GM19351 (cell line): Measurements from ENCODE around the gene WWTR1.
A peak's percentile ranks its signal among the peaks of the same experiment; 100 is the strongest.

Source experiments
- ATAC-seq: cut with Tn5 transposase; IDR thresholded peaks from one replicate; pipeline ENCODE4 v1.9.1; 2021; ENCODE audit warnings: mild to moderate bottlenecking, moderate library complexity; ENCODE audit not compliant: unreplicated experiment

The WWTR1 gene

DNA sequence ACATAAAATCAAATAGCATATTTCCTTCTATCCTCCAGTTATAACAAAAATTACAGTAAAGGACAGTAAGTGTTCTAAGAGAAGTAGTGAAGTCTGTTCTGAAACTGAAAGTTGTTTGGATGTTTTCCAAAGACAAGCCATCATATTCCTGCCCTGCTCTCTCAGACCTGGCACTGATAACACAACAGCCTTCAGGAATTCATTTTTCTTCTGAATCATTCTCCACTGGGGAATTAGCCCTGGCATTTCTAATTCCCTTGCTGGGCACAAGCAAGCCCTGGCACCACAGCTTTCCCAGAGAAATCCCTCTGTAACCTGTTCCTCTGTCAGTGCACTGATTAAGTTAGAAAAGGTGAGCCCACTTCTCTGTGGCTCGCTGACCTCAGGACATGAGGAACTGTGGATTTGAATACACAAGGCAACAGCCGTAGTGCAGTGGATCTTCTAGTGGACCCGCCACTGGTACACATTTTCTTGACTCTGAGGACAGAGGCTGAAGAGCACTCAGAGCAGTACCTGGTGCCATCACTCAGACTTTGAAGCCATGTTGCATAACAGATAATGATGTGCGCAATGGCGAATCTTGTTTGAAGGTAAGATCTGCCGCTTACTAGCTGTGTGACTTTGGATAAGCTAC lies 61.6 kb downstream of the WWTR1 start:
- no peak for ATAC-seq

- no peak for ATAC-seq
Measured at GRCh38 chr3:149593418-149594160, 64.2 kb downstream of the WWTR1 start.

DNA sequence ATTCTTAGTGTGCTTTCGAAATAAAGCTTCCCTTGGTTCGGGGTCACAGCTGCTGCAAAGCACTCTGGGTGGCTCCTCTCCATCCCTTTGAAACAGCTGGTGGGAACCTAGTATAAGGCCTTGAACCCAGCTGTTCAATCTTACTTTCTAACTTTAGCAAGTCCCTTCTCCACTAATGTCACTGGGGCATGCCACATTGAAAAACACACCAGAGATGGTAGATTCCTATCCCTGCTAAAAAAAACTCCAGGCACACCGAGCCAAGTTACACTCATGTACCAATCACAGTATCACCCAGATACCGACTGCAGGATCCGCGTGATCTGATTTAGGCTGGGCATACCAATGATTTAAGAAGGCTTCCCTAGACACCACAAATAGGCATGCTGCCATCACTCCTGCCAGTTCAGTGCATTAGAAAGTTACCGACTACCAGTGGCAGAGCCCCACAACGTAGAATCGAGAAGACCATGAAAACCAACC lies 65.0 kb downstream of the WWTR1 start:
- no peak for ATAC-seq

DNA sequence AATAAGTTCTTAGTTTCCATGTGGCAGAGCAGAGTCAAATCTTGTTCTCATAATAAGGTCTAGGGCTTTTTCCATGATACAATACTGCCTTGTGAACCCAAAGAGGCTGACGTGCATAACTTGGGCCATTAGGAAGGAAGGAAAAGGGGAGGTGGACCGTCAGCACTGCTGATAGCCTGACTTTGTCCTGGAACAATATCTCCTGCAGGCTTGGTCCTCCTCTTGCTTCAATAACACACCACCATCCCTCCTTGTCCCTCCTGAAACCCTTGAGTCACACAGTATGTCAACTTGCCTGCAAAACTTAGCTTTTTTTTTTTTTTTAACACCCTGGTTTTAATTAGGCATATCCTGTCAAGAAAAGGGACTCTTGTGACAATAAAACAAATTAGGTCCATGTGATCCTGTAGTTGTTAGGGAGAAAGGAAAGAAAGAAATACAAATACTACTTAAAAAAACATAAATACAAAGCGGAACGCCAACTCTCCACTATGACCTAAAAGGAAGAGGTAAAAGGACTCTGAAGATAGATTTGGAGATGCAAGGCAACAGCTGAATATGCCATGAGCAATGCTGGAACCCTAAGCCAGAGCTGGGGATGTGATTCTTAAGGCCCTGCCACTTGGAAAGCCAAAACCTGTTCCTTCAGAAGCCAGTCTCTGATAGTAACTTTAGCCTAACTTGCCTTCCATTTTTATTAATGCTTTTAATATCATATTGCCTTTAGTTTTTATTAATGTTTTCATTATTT lies 67.0 kb downstream of the WWTR1 start:
- ATAC-seq: no peak

DNA sequence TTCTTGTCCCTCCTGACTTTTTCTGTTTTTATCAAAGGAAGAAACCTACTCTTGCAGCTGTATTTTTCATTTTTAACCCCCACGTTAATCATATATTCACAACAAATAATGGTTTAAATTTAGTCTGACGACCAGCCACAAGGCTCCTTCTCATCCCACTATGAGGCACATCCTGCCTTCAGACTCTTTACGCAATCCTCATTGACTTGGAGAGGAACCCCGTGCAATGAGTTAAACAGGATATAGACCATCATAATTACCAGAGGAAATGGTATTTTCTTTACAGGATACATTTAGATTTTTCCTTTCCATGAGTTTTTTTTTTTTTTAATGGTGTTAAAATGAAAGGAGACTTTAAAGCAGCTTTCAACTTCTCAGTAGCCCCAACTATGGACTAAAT lies 68.5 kb downstream of the WWTR1 start:
- no peak for ATAC-seq

DNA sequence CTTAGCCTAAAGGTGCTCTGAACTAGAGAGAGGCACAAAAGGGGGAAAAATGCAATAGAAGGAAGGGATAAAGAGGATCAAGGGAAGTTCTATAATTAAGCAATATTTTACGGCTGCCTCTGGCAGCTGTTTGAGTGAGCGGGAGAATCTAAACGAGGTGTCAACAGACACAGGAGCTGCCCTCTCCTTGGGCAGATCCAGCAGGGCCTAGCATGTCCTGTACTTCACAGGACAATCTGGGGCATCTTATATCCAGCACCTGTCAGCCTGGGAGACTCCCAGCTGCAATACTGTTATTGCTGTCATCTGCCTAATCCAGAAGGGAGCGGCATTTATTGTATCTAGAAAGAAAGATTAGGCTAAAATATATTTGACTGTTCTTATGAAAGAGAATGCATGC lies 68.9 kb downstream of the WWTR1 start:
- no peak for ATAC-seq

DNA sequence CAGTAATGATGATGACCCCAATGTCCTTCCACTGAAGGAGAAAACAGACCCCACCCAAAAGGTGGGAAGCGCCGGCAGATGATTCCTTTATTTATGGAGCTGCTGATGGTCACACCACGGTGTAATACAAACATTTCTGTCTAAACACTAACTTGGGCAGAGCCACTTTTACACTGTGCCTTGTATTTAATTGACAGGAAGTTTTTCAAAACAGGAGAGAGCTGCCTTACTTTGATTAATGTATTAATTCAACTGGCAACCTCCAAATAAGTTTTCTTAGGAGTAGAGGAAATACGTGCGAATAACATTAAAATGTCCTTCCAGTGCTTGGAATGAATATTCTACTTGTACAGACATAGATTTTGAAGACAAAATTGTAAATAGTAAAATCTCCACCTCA lies 70.4 kb downstream of the WWTR1 start:
- ATAC-seq: no peak

- no peak for ATAC-seq
Measured at GRCh38 chr3:149586871-149587270, 71.0 kb downstream of the WWTR1 start.

GRCh38 chr3:149585401-149585726 lies 72.5 kb downstream of the WWTR1 start:
- peak; percentile 91 for ATAC-seq

DNA sequence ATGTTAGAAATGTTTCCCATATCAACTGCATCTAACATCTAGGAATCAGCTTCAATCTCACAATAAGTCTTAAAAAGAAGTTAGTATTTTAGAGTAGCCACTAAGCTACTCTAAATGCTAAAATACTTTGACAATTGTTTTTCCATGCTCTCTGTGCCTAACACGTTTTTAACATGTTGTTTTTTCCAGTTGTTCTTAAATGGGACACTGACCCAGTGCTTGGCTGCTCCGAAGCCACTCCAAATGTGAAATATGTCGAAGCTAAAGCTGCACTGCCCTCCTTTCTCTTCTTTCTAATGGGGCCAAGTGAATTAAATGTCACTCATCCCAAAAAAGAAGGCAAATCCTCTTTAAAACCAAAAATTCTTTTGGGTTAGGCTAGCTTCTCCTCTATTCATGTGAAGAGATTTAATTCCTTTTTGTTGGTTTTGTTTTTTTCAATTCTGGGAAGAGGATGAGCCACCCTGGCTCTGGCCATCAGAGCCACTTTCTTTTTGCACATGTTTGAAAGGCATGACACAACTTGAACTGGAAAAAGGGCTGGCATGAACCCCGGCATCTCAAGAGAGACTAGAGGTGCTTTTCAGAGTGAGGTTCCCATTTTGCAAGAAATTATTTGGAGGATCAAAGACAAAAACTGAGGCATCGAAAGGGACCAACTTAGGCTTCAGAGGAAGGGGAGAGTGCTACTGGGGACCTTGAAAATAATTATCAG lies 73.7 kb downstream of the WWTR1 start:
- no peak for ATAC-seq

DNA sequence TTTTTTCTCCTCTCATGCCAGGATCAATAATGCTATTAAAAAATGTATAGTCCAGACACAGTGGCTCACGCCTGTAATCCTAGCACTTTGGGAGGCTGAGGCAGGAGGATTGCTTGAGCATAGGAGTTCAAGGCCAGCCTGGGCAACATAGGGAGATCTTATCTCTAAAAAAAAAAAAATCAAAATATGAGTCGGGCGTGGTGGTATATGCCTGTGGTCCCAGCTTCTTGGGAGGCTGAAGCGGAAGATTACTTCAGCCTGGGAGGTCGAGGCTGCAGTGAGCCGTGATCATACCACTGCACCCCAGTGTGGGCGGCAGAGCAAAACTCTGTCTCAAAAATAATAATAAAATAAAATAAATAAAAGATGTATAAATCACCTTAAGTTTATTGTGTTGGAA lies 75.4 kb downstream of the WWTR1 start:
- no peak for ATAC-seq

DNA sequence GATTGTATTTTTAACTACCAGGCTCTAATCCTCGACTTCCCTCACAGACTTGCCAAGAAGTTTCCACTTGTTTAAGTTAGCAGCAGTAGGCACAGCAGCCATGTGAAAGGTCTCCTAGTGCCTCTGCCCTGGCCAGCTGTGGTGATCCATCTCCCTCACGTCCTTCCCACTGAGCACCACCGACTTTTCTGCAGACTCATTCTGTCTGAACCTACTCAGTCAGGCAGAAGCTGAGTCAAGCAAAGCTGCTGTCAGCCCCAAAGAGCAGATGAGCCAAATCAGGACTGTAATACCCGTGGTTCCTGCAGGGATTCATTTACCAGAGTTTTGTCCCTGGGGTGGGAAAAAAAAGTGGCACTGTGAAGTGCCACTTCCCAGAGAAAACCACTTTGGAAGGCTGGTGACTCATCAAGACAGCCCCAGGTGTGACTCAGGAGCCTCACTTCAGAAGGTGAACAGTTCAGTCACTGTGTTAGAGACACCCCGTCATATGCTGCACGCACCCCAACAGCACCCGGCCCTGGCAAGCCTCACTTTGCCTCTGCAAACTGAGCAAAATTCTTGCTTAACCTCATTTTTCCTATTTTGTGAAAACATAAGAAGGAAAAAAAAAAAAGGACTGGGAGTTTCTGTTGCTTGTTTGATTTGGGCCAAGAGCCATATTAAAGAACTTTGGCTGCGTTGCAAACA lies 76.0 kb downstream of the WWTR1 start:
- no peak for ATAC-seq

GRCh38 chr3:149581248-149581647 lies 76.6 kb downstream of the WWTR1 start:
- ATAC-seq: no peak

- ATAC-seq: peak; percentile 54
Measured at GRCh38 chr3:149579838-149580542, 77.8 kb downstream of the WWTR1 start.

- no peak for ATAC-seq
Measured at GRCh38 chr3:149579161-149579560, 78.7 kb downstream of the WWTR1 start.

DNA sequence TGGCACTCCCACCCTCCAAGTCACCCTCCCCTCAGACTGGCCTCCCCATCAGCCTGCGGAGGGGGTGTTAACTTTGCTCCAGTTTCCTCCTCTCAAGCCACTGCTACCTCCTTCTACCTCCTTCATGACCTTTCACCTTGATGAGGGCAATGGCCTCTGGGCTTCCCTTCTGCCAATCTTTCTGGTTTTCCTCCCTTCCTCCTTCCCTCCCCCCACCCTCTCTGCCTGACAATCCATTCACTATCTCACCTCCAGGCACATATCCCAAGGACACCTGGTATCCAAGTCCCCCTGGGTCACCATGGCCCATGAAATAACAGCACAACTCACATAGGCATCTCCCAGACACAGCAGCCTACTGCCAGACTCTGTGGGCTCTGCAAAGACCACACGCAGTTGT lies 80.0 kb downstream of the WWTR1 start:
- no peak for ATAC-seq

- ATAC-seq: no peak
Measured at GRCh38 chr3:149575961-149576564, 81.8 kb downstream of the WWTR1 start.

- no peak for ATAC-seq
Measured at GRCh38 chr3:149575213-149575960, 82.4 kb downstream of the WWTR1 start.

DNA sequence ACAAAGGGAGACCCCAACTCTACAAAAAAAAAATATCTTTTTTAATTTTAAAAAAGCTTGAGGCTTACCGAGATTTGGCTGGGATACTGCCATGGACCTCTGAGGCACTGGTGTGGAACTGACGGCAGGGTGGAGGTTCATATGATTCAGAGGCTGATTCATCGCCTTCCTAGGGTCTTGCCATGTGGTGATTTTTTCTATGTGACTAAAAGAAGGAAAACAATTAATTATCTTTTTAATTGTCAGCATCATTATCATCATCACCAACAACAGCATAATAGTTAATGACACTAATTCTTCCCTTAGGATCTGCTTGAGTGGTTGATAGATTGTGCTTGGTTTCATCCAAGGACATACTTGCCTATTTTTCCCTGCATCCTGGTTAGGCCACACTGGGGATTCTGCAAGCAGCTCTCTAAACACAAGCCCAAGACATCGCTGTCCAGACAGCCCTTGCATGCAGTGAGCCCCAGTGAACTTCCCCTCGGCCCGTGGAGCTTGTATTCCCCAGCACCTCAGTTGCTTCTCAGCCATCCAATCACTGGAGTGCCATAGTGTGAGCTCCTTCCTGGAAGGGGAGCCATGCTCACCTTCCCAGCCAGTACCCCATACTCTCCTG lies 84.9 kb downstream of the WWTR1 start:
- ATAC-seq: no peak
